Lower leg skin (tissue), 3 donors: ENCODE measurements around the gene OPN1MW2.
"Not testable (repeated sequence)": the region's sequence is repeated elsewhere in the genome, so short reads cannot be mapped to it uniquely, and the experiment has no call there.

Experiments
- POLR2A ChIP-seq, 2 donors: fragments of 450-650 bp; IDR thresholded peaks; one replicate each; pipeline ENCODE4 v1.6.1; 2016 to 2017; ENCODE audit warnings: antibody characterized with exemption in 2 of 2, mild to moderate bottlenecking in 1 of 2, moderate library complexity in 1 of 2
- TF ChIP-seq, protein P1 (sequence below), 3 donors: fragments of 450-650 bp; IDR thresholded peaks; one replicate each; pipeline ENCODE4 v1.5.1; 2016; ENCODE audit warnings: antibody characterized with exemption in 3 of 3, mild to moderate bottlenecking in 3 of 3, moderate library complexity in 2 of 3

- TF ChIP-seq, protein P1, sequence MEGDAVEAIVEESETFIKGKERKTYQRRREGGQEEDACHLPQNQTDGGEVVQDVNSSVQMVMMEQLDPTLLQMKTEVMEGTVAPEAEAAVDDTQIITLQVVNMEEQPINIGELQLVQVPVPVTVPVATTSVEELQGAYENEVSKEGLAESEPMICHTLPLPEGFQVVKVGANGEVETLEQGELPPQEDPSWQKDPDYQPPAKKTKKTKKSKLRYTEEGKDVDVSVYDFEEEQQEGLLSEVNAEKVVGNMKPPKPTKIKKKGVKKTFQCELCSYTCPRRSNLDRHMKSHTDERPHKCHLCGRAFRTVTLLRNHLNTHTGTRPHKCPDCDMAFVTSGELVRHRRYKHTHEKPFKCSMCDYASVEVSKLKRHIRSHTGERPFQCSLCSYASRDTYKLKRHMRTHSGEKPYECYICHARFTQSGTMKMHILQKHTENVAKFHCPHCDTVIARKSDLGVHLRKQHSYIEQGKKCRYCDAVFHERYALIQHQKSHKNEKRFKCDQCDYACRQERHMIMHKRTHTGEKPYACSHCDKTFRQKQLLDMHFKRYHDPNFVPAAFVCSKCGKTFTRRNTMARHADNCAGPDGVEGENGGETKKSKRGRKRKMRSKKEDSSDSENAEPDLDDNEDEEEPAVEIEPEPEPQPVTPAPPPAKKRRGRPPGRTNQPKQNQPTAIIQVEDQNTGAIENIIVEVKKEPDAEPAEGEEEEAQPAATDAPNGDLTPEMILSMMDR (IDR thresholded peaks at IDR 0.05): not testable (repeated sequence)
- not testable (repeated sequence) for TF ChIP-seq POLR2A (IDR thresholded peaks at IDR 0.05)
These were observed 37.7 kb downstream of the OPN1MW2 start, which contains the start of gene OPN1MW3 for GRCh38 chrX:154257282-154257681.
